Measurements from ENCODE around the gene OSBPL10. TPM values are rescaled to one million over a fixed set of nuclear protein-coding genes. Genes with fewer than 3 reads are reported as not detected.

The OSBPL10 gene
- total and polyA plus RNA-seq, 3 donors from 2014 or later, result 113 to 175 (median 160) TPM

DNA sequence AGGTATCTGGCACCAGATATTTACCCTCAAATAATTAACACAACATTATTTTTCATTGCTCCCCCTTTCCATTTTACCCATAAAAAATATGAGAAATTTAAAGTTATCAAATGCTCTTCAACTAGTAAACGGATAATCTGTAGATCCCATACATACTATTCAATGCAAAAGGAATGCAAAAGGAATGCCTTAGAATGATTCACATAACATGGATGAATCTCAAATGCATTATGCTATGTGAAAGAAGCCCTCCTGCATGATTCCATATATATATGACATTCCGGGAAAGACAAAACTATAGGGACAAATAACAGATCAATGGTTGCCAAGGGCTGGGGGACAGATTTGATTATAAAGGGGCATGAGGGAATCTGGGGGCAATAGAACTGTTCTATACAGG, 252.7 kb downstream of the OSBPL10 start:
- Histone ChIP-seq H3K27ac (no peak overlapping the region), H3K9me3 (no peaks in the 10 kb centered on the region), H3K36me3 (ENCODE audit: low read depth, missing control alignments) (no peaks in the 10 kb centered on the region), H3K27me3 (no peaks in the 10 kb centered on the region), H3K4me1 (peaks cover 2% of the 10 kb centered on the region), H3K4me3 (no peak overlapping the region)
- TF ChIP-seq POLR2A (IDR thresholded peaks at IDR 0.05), result no peak
- TF ChIP-seq, protein P1, sequence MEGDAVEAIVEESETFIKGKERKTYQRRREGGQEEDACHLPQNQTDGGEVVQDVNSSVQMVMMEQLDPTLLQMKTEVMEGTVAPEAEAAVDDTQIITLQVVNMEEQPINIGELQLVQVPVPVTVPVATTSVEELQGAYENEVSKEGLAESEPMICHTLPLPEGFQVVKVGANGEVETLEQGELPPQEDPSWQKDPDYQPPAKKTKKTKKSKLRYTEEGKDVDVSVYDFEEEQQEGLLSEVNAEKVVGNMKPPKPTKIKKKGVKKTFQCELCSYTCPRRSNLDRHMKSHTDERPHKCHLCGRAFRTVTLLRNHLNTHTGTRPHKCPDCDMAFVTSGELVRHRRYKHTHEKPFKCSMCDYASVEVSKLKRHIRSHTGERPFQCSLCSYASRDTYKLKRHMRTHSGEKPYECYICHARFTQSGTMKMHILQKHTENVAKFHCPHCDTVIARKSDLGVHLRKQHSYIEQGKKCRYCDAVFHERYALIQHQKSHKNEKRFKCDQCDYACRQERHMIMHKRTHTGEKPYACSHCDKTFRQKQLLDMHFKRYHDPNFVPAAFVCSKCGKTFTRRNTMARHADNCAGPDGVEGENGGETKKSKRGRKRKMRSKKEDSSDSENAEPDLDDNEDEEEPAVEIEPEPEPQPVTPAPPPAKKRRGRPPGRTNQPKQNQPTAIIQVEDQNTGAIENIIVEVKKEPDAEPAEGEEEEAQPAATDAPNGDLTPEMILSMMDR (IDR thresholded peaks at IDR 0.05), result no peak
- DNase-seq, result no peak
- intact Hi-C loops (cut with DNase I; ENCODE audit: low total_unique reads), result no loop called here
- WGBS, 2 donors, result 92 to 93% methylated on average over 2 of the region's 2 CpGs

DNA sequence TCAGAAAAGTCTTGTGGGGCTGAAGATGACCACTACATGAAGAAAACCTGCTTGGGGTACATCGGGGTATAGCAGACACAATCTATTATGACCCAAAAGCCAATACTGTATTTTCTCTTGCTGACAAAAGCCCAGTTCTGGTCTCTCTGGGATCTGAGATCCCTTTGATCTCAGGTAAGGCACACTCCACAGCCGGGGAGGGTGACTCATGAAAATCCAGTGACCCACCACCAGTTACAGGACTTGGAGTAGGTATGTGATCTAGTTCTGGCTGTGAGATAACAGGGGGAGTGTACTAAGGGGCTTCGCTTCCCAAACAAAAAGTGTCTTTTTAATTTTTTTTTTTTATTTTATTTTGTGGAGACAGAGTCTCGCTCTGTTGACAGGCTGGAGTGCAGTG, 255.1 kb downstream of the OSBPL10 start:
- no peak for DNase-seq
- Histone ChIP-seq H3K27me3 (no peaks in the 10 kb centered on the region), H3K4me3 (no peak overlapping the region), H3K36me3 (ENCODE audit: low read depth, missing control alignments) (no peaks in the 10 kb centered on the region), H3K4me1 (no peaks in the 10 kb centered on the region), H3K27ac (no peak overlapping the region), H3K9me3 (no peaks in the 10 kb centered on the region)
- 96 to 97% methylated on average over 4 of the region's 4 CpGs for WGBS, 2 donors
- intact Hi-C loops (cut with DNase I; ENCODE audit: low total_unique reads), result no loop called here
- no peak for TF ChIP-seq POLR2A (IDR thresholded peaks at IDR 0.05)
- TF ChIP-seq, protein P1 (IDR thresholded peaks at IDR 0.05), result no peak

DNA sequence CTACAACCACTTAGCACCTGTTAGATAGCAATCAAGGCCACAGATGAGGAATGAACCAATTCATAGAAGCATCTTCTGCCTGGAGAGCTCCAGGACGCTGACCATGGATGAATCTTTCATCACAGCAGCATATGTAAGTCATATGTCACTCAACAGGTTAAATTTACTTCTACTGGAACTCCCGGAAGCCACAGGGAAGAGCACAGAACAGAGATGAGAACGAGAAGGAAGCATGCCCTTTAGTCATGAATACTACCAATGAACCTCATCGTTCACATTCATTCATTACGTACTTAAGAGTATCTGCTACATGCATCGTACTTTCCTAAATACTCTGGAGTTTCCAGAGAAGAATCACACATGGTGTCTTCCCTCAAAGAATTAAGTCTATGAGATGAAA, 255.5 kb downstream of the OSBPL10 start:
- no peaks in the 10 kb centered on the region for H3K36me3 ChIP-seq (ENCODE audit: low read depth, missing control alignments)
- no peak overlapping the region for H3K4me3 ChIP-seq
- intact Hi-C loops (cut with DNase I; ENCODE audit: low total_unique reads), result no loop called here
- no peaks in the 10 kb centered on the region for H3K4me1 ChIP-seq
- DNase-seq, result no peak
- no peaks in the 10 kb centered on the region for H3K27me3 ChIP-seq
- no peaks in the 10 kb centered on the region for H3K9me3 ChIP-seq
- H3K27ac ChIP-seq, result no peak overlapping the region
- TF ChIP-seq POLR2A (IDR thresholded peaks at IDR 0.05), result no peak
- TF ChIP-seq, protein P1 (IDR thresholded peaks at IDR 0.05), result no peak
- WGBS, 2 donors, result 91 to 94% methylated on average over 6 of the region's 6 CpGs

DNA sequence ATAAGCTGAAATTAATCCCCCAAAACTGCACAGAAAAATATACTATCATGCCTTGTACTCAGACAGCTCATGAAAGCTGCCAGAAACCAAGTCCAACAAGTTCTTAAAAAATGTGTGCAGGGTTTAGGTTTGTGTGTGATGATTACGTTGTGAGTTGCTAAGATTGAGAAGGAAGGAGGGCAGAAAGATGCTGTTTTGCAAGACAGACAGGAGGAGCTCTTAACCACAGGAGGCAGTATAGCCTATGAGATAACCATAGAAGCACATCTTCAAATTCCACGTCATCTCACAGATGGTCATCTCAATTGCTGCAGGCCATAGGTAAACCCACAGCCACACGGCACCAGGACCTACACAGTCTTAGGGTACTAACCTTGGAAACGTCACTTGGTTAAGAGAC, 256.4 kb downstream of the OSBPL10 start:
- DNase-seq, result no peak
- TF ChIP-seq POLR2A (IDR thresholded peaks at IDR 0.05), result no peak
- TF ChIP-seq, protein P1 (IDR thresholded peaks at IDR 0.05), result no peak
- WGBS, 2 donors, result 78% methylated on average over 4 of the region's 4 CpGs

DNA sequence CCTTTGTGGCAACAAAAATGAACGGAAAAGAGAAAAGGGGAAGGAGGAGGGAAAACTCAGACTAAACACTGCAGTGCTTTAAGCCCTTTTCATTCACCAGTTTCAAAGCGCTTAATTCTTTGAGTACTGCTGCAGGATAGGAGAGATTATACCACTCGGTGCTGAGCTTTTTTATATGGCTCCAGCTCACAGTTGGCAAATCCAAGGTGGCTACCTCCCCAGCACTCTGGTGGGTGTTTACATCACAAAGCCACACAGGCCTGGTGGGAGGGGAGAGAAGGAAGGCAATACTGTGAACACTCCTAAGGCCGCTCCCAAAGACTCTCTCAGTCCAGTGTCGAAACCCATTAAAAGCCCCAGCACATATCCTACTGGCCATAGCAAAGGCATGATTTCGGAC, 256.9 kb downstream of the OSBPL10 start:
- Histone ChIP-seq H3K4me1 (no peaks in the 10 kb centered on the region), H3K9me3 (no peaks in the 10 kb centered on the region), H3K36me3 (ENCODE audit: low read depth, missing control alignments) (no peaks in the 10 kb centered on the region), H3K27me3 (no peaks in the 10 kb centered on the region), H3K4me3 (no peak overlapping the region), H3K27ac (no peak overlapping the region)
- 87 to 88% methylated on average over 6 of the region's 6 CpGs for WGBS, 2 donors
- TF ChIP-seq, protein P1 (IDR thresholded peaks at IDR 0.05), result no peak
- no peak for TF ChIP-seq POLR2A (IDR thresholded peaks at IDR 0.05)
- no peak for DNase-seq
- intact Hi-C loops (cut with DNase I; ENCODE audit: low total_unique reads), result no loop called here

More for the DNA sequence above, 256.4 kb downstream of the OSBPL10 start:
- no peaks in the 10 kb centered on the region for H3K36me3 ChIP-seq (ENCODE audit: low read depth, missing control alignments)
- intact Hi-C loops (cut with DNase I; ENCODE audit: low total_unique reads), result no loop called here
- no peak overlapping the region for H3K27ac ChIP-seq
- H3K4me3 ChIP-seq, result no peak overlapping the region
- no peaks in the 10 kb centered on the region for H3K9me3 ChIP-seq
- H3K4me1 ChIP-seq, result no peaks in the 10 kb centered on the region
- H3K27me3 ChIP-seq, result no peaks in the 10 kb centered on the region
